ENCODE data around the gene LNPK. TPM values are rescaled to one million over a fixed set of nuclear protein-coding genes. Genes with fewer than 3 reads are reported as not detected.

LNPK gene
- total RNA-seq, 4 donors from 2014 or later: 14.3 to 23.9 (median 15.6) TPM

GRCh38 chr2:175948191-175948590 lies 53.9 kb downstream of the LNPK start:
- H3K4me1 ChIP-seq: no peaks in the 10 kb centered on the region
- TF ChIP-seq CTCF (IDR thresholded peaks at IDR 0.05) (no peak), POLR2A (IDR thresholded peaks at IDR 0.05) (no peak)
- no peak for DNase-seq
- H3K9me3 ChIP-seq: no peaks in the 10 kb centered on the region
- no peak overlapping the region for H3K27ac ChIP-seq
- H3K27me3 ChIP-seq: no peaks in the 10 kb centered on the region
- H3K4me3 ChIP-seq: no peak overlapping the region
- H3K36me3 ChIP-seq: no peaks in the 10 kb centered on the region

GRCh38 chr2:175947073-175947472 lies 55.0 kb downstream of the LNPK start:
- no peak overlapping the region for H3K27ac ChIP-seq
- no peak overlapping the region for H3K4me3 ChIP-seq
- H3K36me3 ChIP-seq: no peaks in the 10 kb centered on the region
- no peaks in the 10 kb centered on the region for H3K9me3 ChIP-seq
- DNase-seq: no peak
- H3K27me3 ChIP-seq: no peaks in the 10 kb centered on the region
- TF ChIP-seq POLR2A (IDR thresholded peaks at IDR 0.05) (no peak), CTCF (IDR thresholded peaks at IDR 0.05) (no peak)
- H3K4me1 ChIP-seq: no peaks in the 10 kb centered on the region

GRCh38 chr2:175941699-175942098 lies 60.4 kb downstream of the LNPK start:
- Histone ChIP-seq H3K4me3 (no peak overlapping the region), H3K9me3 (no peaks in the 10 kb centered on the region), H3K27me3 (no peaks in the 10 kb centered on the region), H3K4me1 (no peaks in the 10 kb centered on the region), H3K36me3 (no peaks in the 10 kb centered on the region), H3K27ac (no peak overlapping the region)
- TF ChIP-seq POLR2A (IDR thresholded peaks at IDR 0.05) (no peak), CTCF (IDR thresholded peaks at IDR 0.05) (no peak)
- DNase-seq: no peak

GRCh38 chr2:175937216-175937615 lies 64.9 kb downstream of the LNPK start:
- Histone ChIP-seq H3K36me3 (peaks cover 0 to 12% (median 0%) of the 10 kb centered on the region in 3 donors), H3K27me3 (no peaks in the 10 kb centered on the region), H3K4me3 (no peak overlapping the region), H3K27ac (no peak overlapping the region), H3K9me3 (no peaks in the 10 kb centered on the region), H3K4me1 (no peaks in the 10 kb centered on the region)
- no peak for TF ChIP-seq POLR2A (IDR thresholded peaks at IDR 0.05)
- TF ChIP-seq CTCF (IDR thresholded peaks at IDR 0.05): no peak
- DNase-seq: no peak

GRCh38 chr2:175935289-175936181 lies 66.5 kb downstream of the LNPK start:
- Histone ChIP-seq H3K4me1 (no peaks in the 10 kb centered on the region), H3K27ac (no peak overlapping the region), H3K9me3 (no peaks in the 10 kb centered on the region), H3K36me3 (peaks cover 0 to 12% (median 0%) of the 10 kb centered on the region in 3 donors), H3K27me3 (no peaks in the 10 kb centered on the region), H3K4me3 (no peak overlapping the region)
- DNase-seq: no peak
- TF ChIP-seq CTCF (IDR thresholded peaks at IDR 0.05) (no peak), POLR2A (IDR thresholded peaks at IDR 0.05) (no peak)

Measured in Peyer's patch (tissue), 4 donors.